ENCODE measurements around the gene SERPINB7.

SERPINB7 gene

GRCh38 chr18:63773551-63773950, 1.7 kb upstream of the SERPINB7 start:
- H3K9me3 ChIP-seq (ENCODE audit: insufficient read depth, low read length) = no peaks in the 10 kb centered on the region
- H3K9me2 ChIP-seq (replicated peaks; ENCODE audit: insufficient read depth, low read length) = no peaks in the 10 kb centered on the region
- no peaks in the 10 kb centered on the region for H3F3A ChIP-seq (ENCODE audit: insufficient read depth)
- H3K4me2 ChIP-seq (ENCODE audit: low read depth, low read length, poor library complexity, severe bottlenecking) = no peak overlapping the region
- no peak overlapping the region for H3K4me3 ChIP-seq (ENCODE audit: insufficient read depth, low read length, poor library complexity, severe bottlenecking)
- H3K9ac ChIP-seq (ENCODE audit: low read length) = no peak overlapping the region
- H2AFZ ChIP-seq (ENCODE audit: low read depth, low read length, severe bottlenecking) = no peak overlapping the region
- H3K27ac ChIP-seq (ENCODE audit: low read depth, low read length) = no peak overlapping the region
- H3K79me2 ChIP-seq (ENCODE audit: insufficient read depth, low read length) = no peaks in the 10 kb centered on the region
- no peaks in the 10 kb centered on the region for H3K27me3 ChIP-seq (ENCODE audit: low read length)
- TF ChIP-seq EZH2phosphoT487 (conservative IDR thresholded peaks at IDR 0.05; ENCODE audit: low read length) = no peak
- TF ChIP-seq, protein P1, sequence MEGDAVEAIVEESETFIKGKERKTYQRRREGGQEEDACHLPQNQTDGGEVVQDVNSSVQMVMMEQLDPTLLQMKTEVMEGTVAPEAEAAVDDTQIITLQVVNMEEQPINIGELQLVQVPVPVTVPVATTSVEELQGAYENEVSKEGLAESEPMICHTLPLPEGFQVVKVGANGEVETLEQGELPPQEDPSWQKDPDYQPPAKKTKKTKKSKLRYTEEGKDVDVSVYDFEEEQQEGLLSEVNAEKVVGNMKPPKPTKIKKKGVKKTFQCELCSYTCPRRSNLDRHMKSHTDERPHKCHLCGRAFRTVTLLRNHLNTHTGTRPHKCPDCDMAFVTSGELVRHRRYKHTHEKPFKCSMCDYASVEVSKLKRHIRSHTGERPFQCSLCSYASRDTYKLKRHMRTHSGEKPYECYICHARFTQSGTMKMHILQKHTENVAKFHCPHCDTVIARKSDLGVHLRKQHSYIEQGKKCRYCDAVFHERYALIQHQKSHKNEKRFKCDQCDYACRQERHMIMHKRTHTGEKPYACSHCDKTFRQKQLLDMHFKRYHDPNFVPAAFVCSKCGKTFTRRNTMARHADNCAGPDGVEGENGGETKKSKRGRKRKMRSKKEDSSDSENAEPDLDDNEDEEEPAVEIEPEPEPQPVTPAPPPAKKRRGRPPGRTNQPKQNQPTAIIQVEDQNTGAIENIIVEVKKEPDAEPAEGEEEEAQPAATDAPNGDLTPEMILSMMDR (IDR thresholded peaks at IDR 0.05; ENCODE audit: insufficient read depth, low read length, poor library complexity, severe bottlenecking) = no peak
- no peaks in the 10 kb centered on the region for H4K20me1 ChIP-seq (ENCODE audit: low read depth, low read length)
- H3K36me3 ChIP-seq (ENCODE audit: low read length) = no peaks in the 10 kb centered on the region

DNA sequence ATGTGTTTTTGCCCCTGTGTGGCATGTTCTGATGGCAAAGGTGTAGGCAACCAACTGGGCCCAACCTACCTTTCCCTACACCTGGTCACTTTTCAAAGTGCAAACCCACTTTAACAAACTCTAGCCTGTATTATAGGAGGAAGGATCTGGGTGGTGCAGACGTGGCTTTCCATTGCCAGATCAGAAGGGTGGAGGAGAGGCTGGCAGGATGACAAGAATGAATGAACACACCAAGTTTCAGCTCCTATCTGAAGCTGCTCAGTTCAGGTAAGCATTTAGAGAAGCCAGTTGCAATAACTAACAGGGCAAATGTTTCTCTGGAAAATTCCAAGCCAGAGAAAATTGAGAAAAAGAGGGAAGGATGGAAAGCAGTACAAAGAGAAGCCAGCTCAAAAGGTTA, 707 bp upstream of the SERPINB7 start:
- Histone ChIP-seq H3K36me3 (ENCODE audit: low read length) (no peaks in the 10 kb centered on the region), H3K9me3 (ENCODE audit: insufficient read depth, low read length) (no peaks in the 10 kb centered on the region), H3K9me2 (replicated peaks; ENCODE audit: insufficient read depth, low read length) (no peaks in the 10 kb centered on the region), H3K27me3 (ENCODE audit: low read length) (no peaks in the 10 kb centered on the region), H3K79me2 (ENCODE audit: insufficient read depth, low read length) (no peaks in the 10 kb centered on the region), H3F3A (ENCODE audit: insufficient read depth) (no peaks in the 10 kb centered on the region), H3K4me3 (ENCODE audit: insufficient read depth, low read length, poor library complexity, severe bottlenecking) (no peak overlapping the region), H3K27ac (ENCODE audit: low read depth, low read length) (no peak overlapping the region), H4K20me1 (ENCODE audit: low read depth, low read length) (no peaks in the 10 kb centered on the region), H3K4me2 (ENCODE audit: low read depth, low read length, poor library complexity, severe bottlenecking) (no peak overlapping the region), H2AFZ (ENCODE audit: low read depth, low read length, severe bottlenecking) (no peak overlapping the region), H3K9ac (ENCODE audit: low read length) (no peak overlapping the region)
- no peak for TF ChIP-seq EZH2phosphoT487 (conservative IDR thresholded peaks at IDR 0.05; ENCODE audit: low read length)
- TF ChIP-seq, protein P1 (IDR thresholded peaks at IDR 0.05; ENCODE audit: insufficient read depth, low read length, poor library complexity, severe bottlenecking) = no peak

GRCh38 chr18:63779386-63779785, 4.2 kb downstream of the SERPINB7 start:
- no peaks in the 10 kb centered on the region for H4K20me1 ChIP-seq (ENCODE audit: low read depth, low read length)
- no peaks in the 10 kb centered on the region for H3K27me3 ChIP-seq (ENCODE audit: low read length)
- TF ChIP-seq, protein P1 (IDR thresholded peaks at IDR 0.05; ENCODE audit: insufficient read depth, low read length, poor library complexity, severe bottlenecking) = no peak
- no peak for TF ChIP-seq EZH2phosphoT487 (conservative IDR thresholded peaks at IDR 0.05; ENCODE audit: low read length)
- no peak overlapping the region for H2AFZ ChIP-seq (ENCODE audit: low read depth, low read length, severe bottlenecking)
- H3K27ac ChIP-seq (ENCODE audit: low read depth, low read length) = no peak overlapping the region
- H3K9me2 ChIP-seq (replicated peaks; ENCODE audit: insufficient read depth, low read length) = no peaks in the 10 kb centered on the region
- H3K4me3 ChIP-seq (ENCODE audit: insufficient read depth, low read length, poor library complexity, severe bottlenecking) = no peak overlapping the region
- H3K36me3 ChIP-seq (ENCODE audit: low read length) = no peaks in the 10 kb centered on the region
- no peaks in the 10 kb centered on the region for H3F3A ChIP-seq (ENCODE audit: insufficient read depth)
- H3K9ac ChIP-seq (ENCODE audit: low read length) = no peak overlapping the region
- no peaks in the 10 kb centered on the region for H3K79me2 ChIP-seq (ENCODE audit: insufficient read depth, low read length)
- no peaks in the 10 kb centered on the region for H3K9me3 ChIP-seq (ENCODE audit: insufficient read depth, low read length)
- no peak overlapping the region for H3K4me2 ChIP-seq (ENCODE audit: low read depth, low read length, poor library complexity, severe bottlenecking)
